ENCODE data around the gene LSAMP. TPM values are rescaled to one million over a fixed set of nuclear protein-coding genes. Genes with fewer than 3 reads are reported as not detected.

The LSAMP gene
- total and polyA plus RNA-seq, 2 of the 13 experiments (the other 11 are each of a cell fraction or from before 2014, with no cell fraction given): not detected

DNA sequence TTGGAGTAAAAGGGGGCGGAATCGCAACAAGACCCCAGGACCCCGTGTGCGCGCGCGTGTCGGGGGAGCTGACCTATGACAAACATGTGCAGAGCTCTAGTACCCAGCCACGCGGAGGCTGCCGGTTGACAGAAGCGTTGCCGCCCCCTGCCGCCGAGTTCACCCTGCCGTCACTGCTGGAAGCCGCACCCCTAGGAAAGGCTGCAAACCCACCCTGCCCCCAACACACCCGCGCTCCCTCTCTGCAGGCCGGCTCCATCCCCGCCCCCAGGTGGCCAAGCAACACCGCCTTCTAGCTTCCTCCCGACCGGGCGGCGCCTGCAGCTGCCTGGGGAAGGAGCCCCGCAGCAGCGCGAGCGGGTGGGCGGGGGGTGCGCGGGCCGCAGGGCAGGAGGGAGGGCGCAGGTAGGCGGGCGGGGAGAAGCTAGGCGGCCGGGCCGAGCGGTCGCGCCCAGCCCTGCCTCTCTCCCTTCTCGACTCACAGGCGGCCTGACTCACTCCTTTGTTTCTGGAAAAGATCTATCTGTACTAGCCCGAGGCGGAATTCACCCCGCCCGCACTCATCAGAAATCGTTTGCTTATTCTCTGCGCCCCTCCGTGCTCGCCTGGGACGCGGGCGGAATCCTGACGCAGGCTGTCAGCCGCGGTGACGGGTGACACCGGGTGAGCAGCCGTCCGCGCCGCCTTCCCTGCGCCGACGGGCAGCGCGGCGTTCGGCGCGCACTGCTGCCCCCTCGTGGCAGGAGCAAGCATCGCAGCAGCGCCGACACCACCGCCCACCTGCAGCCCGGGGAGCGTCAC, 661.1 kb downstream of the LSAMP start (continued):
- TF ChIP-seq KAT2B (IDR thresholded peaks at IDR 0.05; ENCODE audit: borderline replicate concordance, low read depth, low read length) (no peak), MTF2 (CRISPR knock-in tag; IDR thresholded peaks at IDR 0.05; ENCODE audit: borderline replicate concordance) (peak; percentile 75; the same call in 1 of the 2 replicates), MATR3 (CRISPR knock-in tag; IDR thresholded peaks at IDR 0.05) (no peak), ERF (CRISPR knock-in tag; IDR thresholded peaks at IDR 0.05) (peak; percentile 21; the same call in 1 of the 2 replicates), FOSL2 (CRISPR knock-in tag; IDR thresholded peaks at IDR 0.05) (peak; percentile 54), ZFP90 (CRISPR knock-in tag; IDR thresholded peaks at IDR 0.05; ENCODE audit: borderline replicate concordance) (no peak), FOXP1 (IDR thresholded peaks at IDR 0.05) (no peak), FOXP1 (CRISPR knock-in tag; IDR thresholded peaks at IDR 0.05) (no peak), GTF3A (CRISPR knock-in tag; conservative IDR thresholded peaks at IDR 0.05) (peak; percentile 93), REL (CRISPR knock-in tag; conservative IDR thresholded peaks at IDR 0.05) (peak; percentile 58; the same call in 1 of the 2 replicates), STAT5B (CRISPR knock-in tag; IDR thresholded peaks at IDR 0.05) (no peak), NCOA2 (CRISPR knock-in tag; IDR thresholded peaks at IDR 0.05) (peak; percentile 9; the same call in 1 of the 2 replicates), HMGXB4 (CRISPR knock-in tag; IDR thresholded peaks at IDR 0.05; ENCODE audit: borderline replicate concordance in 1 of 2, low read depth in 1 of 2) (peak; percentile 93 to 95), NR2F1 (CRISPR knock-in tag; IDR thresholded peaks at IDR 0.05) (no peak), HCFC1 (IDR thresholded peaks at IDR 0.05; ENCODE audit: low read depth, low read length) (no peak), ZNF124 (CRISPR knock-in tag; IDR thresholded peaks at IDR 0.05) (peak; percentile 64; the same call in 1 of the 2 replicates), DDIT3 (CRISPR knock-in tag; IDR thresholded peaks at IDR 0.05) (no peak), MZF1 (CRISPR knock-in tag; IDR thresholded peaks at IDR 0.05; ENCODE audit: borderline replicate concordance) (no peak), PAX8 (CRISPR knock-in tag; IDR thresholded peaks at IDR 0.05; ENCODE audit: borderline replicate concordance) (no peak), ZBTB1 (CRISPR knock-in tag; IDR thresholded peaks at IDR 0.05; ENCODE audit: borderline replicate concordance) (no peak), ZNF777 (CRISPR knock-in tag; IDR thresholded peaks at IDR 0.05) (peak; percentile 92), MED1 (CRISPR knock-in tag; IDR thresholded peaks at IDR 0.05) (peak; percentile 37)
- TF ChIP-seq, protein P1, sequence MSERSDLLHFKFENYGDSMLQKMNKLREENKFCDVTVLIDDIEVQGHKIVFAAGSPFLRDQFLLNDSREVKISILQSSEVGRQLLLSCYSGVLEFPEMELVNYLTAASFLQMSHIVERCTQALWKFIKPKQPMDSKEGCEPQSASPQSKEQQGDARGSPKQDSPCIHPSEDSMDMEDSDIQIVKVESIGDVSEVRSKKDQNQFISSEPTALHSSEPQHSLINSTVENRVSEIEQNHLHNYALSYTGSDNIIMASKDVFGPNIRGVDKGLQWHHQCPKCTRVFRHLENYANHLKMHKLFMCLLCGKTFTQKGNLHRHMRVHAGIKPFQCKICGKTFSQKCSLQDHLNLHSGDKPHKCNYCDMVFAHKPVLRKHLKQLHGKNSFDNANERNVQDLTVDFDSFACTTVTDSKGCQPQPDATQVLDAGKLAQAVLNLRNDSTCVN (CRISPR knock-in tag; IDR thresholded peaks at IDR 0.05; ENCODE audit: borderline replicate concordance): no peak
- TF ChIP-seq, protein P2, sequence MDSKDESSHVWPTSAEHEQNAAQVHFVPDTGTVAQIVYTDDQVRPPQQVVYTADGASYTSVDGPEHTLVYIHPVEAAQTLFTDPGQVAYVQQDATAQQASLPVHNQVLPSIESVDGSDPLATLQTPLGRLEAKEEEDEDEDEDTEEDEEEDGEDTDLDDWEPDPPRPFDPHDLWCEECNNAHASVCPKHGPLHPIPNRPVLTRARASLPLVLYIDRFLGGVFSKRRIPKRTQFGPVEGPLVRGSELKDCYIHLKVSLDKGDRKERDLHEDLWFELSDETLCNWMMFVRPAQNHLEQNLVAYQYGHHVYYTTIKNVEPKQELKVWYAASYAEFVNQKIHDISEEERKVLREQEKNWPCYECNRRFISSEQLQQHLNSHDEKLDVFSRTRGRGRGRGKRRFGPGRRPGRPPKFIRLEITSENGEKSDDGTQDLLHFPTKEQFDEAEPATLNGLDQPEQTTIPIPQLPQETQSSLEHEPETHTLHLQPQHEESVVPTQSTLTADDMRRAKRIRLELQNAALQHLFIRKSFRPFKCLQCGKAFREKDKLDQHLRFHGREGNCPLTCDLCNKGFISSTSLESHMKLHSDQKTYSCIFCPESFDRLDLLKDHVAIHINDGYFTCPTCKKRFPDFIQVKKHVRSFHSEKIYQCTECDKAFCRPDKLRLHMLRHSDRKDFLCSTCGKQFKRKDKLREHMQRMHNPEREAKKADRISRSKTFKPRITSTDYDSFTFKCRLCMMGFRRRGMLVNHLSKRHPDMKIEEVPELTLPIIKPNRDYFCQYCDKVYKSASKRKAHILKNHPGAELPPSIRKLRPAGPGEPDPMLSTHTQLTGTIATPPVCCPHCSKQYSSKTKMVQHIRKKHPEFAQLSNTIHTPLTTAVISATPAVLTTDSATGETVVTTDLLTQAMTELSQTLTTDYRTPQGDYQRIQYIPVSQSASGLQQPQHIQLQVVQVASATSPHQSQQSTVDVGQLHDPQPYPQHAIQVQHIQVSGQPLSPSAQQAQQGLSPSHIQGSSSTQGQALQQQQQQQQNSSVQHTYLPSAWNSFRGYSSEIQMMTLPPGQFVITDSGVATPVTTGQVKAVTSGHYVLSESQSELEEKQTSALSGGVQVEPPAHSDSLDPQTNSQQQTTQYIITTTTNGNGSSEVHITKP (CRISPR knock-in tag; IDR thresholded peaks at IDR 0.05; ENCODE audit: low read depth): no peak

Data from HepG2 (cell line).